GM15510 (cell line): Measurements from ENCODE around the gene GTF2H3.

Experiments
- POLR2A ChIP-seq: IDR thresholded peaks from 3 replicates; pipeline ENCODE4 v1.6.1; 2011; ENCODE audit warnings: borderline replicate concordance; ENCODE audit not compliant: insufficient read length; ENCODE audit errors: extremely low read depth

Gene GTF2H3

GRCh38 chr12:123617580-123617979 lies 16.0 kb upstream of the GTF2H3 start:
- no peak for TF ChIP-seq POLR2A

- no peak for TF ChIP-seq POLR2A
Observed at GRCh38 chr12:123621101-123621500, 12.5 kb upstream of the GTF2H3 start.

GRCh38 chr12:123621619-123622530 lies 11.8 kb upstream of the GTF2H3 start:
- no peak for TF ChIP-seq POLR2A

GRCh38 chr12:123634142-123634561 lies 523 bp downstream of the GTF2H3 start:
- TF ChIP-seq POLR2A, result no peak

GRCh38 chr12:123643911-123644310 lies 10.3 kb downstream of the GTF2H3 start:
- no peak for TF ChIP-seq POLR2A

- TF ChIP-seq POLR2A, result no peak
Observed at GRCh38 chr12:123645380-123645779, 11.8 kb downstream of the GTF2H3 start.

- no peak for TF ChIP-seq POLR2A
Observed at GRCh38 chr12:123645878-123646277, 12.2 kb downstream of the GTF2H3 start.

- TF ChIP-seq POLR2A, result no peak
Observed at GRCh38 chr12:123648401-123648800, 14.8 kb downstream of the GTF2H3 start.

- TF ChIP-seq POLR2A, result no peak
Observed at GRCh38 chr12:123654129-123654701, 20.6 kb downstream of the GTF2H3 start.

- no peak for TF ChIP-seq POLR2A
Observed at GRCh38 chr12:123655420-123655819, 21.8 kb downstream of the GTF2H3 start.

- TF ChIP-seq POLR2A, result no peak
Observed at GRCh38 chr12:123656392-123656791, 22.8 kb downstream of the GTF2H3 start.

GRCh38 chr12:123657211-123657610 lies 23.6 kb downstream of the GTF2H3 start:
- TF ChIP-seq POLR2A, result no peak

- TF ChIP-seq POLR2A, result no peak
Observed at GRCh38 chr12:123659996-123660727, 26.5 kb downstream of the GTF2H3 start.

- no peak for TF ChIP-seq POLR2A
Observed at GRCh38 chr12:123667771-123668170, 34.1 kb downstream of the GTF2H3 start.

GRCh38 chr12:123670882-123671728 lies 37.5 kb downstream of the GTF2H3 start, which contains the start of gene TCTN2:
Gene TCTN2 (plus strand): TSS chr12:123671113. CDS start chr12:123671241, 128 bp downstream.
- TF ChIP-seq POLR2A, result no peak

GRCh38 chr12:123671876-123672275 lies 38.2 kb downstream of the GTF2H3 start:
- no peak for TF ChIP-seq POLR2A
